ENCODE results near the gene USP47. TPM values are rescaled to one million over a fixed set of nuclear protein-coding genes. Genes with fewer than 3 reads are reported as not detected.

Gene USP47
- total RNA-seq, 1 experiment from 2014 or later = 39.2 TPM

DNA sequence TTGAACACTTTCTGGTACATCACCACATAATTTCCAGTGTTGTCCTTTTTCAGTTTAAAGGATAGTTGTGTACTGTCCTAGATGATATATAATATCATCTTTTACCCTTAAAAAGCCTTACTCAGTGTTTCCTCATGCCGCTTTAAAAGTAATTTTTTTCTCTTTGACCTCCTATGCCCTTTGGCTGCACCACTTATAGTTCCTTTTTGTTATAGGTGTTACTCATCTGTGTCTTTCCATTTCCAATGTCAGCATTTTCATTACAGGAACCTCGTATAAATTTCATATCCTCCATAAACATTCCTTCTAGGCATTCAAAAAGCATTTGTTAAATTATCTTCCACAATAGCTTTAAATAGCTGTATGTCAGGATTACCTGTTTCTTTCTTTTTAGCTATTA is 40.8 kb downstream of the USP47 start:
- in situ Hi-C loops (cut with HindIII; ENCODE audit: low pct_unique_long_range_greater_than_20kb, low sequenced_read_pairs) = no loop called here
- POLR2A ChIA-PET = interaction anchor here (0.6 kb wide), 1 partner anchor 83 kb away, joined by 3 read pairs; no protein-coding TSS in a partner anchor
- no peak for DNase-seq (ENCODE audit: low read depth, low spot score)
- intact Hi-C loops (cut with micrococcal nuclease; ENCODE audit: unreplicated experiment) = no loop called here
- no peak for ATAC-seq
- BruUV-seq (replicated peaks) = no TSS peak
- Histone ChIP-seq H3K27ac (ENCODE audit: low read length) (no peak overlapping the region), H3K27me3 (ENCODE audit: control insufficient read depth, insufficient read depth, low read length) (no peaks in the 10 kb centered on the region), H3K4me3 (ENCODE audit: low read depth in 2 of 2, low read length in 2 of 2) (no peak overlapping the region), H3K9me3 (ENCODE audit: control insufficient read depth, insufficient read depth, low read depth, low read length) (no peaks in the 10 kb centered on the region), H3K36me3 (ENCODE audit: control insufficient read depth, insufficient read depth, low read length) (0 out of 2 replicates have a peak, but pooled peaks cover 6% of the 10 kb centered on the region), H3K4me1 (ENCODE audit: control insufficient read depth, insufficient read depth, low read length) (peaks cover 4% of the 10 kb centered on the region)
- CTCF ChIA-PET = interaction anchor here (0.6 to 0.7 kb wide), 2 partner anchors 189 to 639 kb away, joined by 4 to 9 read pairs; no protein-coding TSS in a partner anchor
- no peak for TF ChIP-seq POLR2AphosphoS5 (IDR thresholded peaks at IDR 0.05; ENCODE audit: low read depth, low read length)
- TF ChIP-seq, protein P1, sequence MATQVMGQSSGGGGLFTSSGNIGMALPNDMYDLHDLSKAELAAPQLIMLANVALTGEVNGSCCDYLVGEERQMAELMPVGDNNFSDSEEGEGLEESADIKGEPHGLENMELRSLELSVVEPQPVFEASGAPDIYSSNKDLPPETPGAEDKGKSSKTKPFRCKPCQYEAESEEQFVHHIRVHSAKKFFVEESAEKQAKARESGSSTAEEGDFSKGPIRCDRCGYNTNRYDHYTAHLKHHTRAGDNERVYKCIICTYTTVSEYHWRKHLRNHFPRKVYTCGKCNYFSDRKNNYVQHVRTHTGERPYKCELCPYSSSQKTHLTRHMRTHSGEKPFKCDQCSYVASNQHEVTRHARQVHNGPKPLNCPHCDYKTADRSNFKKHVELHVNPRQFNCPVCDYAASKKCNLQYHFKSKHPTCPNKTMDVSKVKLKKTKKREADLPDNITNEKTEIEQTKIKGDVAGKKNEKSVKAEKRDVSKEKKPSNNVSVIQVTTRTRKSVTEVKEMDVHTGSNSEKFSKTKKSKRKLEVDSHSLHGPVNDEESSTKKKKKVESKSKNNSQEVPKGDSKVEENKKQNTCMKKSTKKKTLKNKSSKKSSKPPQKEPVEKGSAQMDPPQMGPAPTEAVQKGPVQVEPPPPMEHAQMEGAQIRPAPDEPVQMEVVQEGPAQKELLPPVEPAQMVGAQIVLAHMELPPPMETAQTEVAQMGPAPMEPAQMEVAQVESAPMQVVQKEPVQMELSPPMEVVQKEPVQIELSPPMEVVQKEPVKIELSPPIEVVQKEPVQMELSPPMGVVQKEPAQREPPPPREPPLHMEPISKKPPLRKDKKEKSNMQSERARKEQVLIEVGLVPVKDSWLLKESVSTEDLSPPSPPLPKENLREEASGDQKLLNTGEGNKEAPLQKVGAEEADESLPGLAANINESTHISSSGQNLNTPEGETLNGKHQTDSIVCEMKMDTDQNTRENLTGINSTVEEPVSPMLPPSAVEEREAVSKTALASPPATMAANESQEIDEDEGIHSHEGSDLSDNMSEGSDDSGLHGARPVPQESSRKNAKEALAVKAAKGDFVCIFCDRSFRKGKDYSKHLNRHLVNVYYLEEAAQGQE (IDR thresholded peaks at IDR 0.05; ENCODE audit: insufficient read depth in 1 of 2, low read depth in 2 of 2, low read length in 1 of 2) = no peak
- no peak for TF ChIP-seq SIN3A (IDR thresholded peaks at IDR 0.05; ENCODE audit: borderline replicate concordance, insufficient read depth, low read depth, low read length)
- TF ChIP-seq TCF7L2 (IDR thresholded peaks at IDR 0.05; ENCODE audit: low read depth, low read length) = no peak
- TF ChIP-seq, protein P2, sequence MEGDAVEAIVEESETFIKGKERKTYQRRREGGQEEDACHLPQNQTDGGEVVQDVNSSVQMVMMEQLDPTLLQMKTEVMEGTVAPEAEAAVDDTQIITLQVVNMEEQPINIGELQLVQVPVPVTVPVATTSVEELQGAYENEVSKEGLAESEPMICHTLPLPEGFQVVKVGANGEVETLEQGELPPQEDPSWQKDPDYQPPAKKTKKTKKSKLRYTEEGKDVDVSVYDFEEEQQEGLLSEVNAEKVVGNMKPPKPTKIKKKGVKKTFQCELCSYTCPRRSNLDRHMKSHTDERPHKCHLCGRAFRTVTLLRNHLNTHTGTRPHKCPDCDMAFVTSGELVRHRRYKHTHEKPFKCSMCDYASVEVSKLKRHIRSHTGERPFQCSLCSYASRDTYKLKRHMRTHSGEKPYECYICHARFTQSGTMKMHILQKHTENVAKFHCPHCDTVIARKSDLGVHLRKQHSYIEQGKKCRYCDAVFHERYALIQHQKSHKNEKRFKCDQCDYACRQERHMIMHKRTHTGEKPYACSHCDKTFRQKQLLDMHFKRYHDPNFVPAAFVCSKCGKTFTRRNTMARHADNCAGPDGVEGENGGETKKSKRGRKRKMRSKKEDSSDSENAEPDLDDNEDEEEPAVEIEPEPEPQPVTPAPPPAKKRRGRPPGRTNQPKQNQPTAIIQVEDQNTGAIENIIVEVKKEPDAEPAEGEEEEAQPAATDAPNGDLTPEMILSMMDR (IDR thresholded peaks at IDR 0.05) = no peak

GRCh38 chr11:11884351-11884750 is 42.6 kb downstream of the USP47 start:
- Histone ChIP-seq H3K36me3 (ENCODE audit: control insufficient read depth, insufficient read depth, low read length) (0 out of 2 replicates have a peak, but pooled peaks cover 6% of the 10 kb centered on the region), H3K4me1 (ENCODE audit: control insufficient read depth, insufficient read depth, low read length) (peaks cover 4% of the 10 kb centered on the region), H3K9me3 (ENCODE audit: control insufficient read depth, insufficient read depth, low read depth, low read length) (no peaks in the 10 kb centered on the region), H3K27me3 (ENCODE audit: control insufficient read depth, insufficient read depth, low read length) (no peaks in the 10 kb centered on the region), H3K27ac (ENCODE audit: low read length) (no peak overlapping the region), H3K4me3 (ENCODE audit: low read depth in 2 of 2, low read length in 2 of 2) (no peak overlapping the region)
- no peak for ATAC-seq
- CTCF ChIA-PET = no interaction called here
- no peak for DNase-seq (ENCODE audit: low read depth, low spot score)
- no TSS peak for BruUV-seq (replicated peaks)
- TF ChIP-seq SIN3A (IDR thresholded peaks at IDR 0.05; ENCODE audit: borderline replicate concordance, insufficient read depth, low read depth, low read length) (no peak), TCF7L2 (IDR thresholded peaks at IDR 0.05; ENCODE audit: low read depth, low read length) (no peak), POLR2AphosphoS5 (IDR thresholded peaks at IDR 0.05; ENCODE audit: low read depth, low read length) (no peak)
- TF ChIP-seq, protein P1 (IDR thresholded peaks at IDR 0.05; ENCODE audit: insufficient read depth in 1 of 2, low read depth in 2 of 2, low read length in 1 of 2) = no peak
- TF ChIP-seq, protein P2 (IDR thresholded peaks at IDR 0.05) = no peak
- intact Hi-C loops (cut with micrococcal nuclease; ENCODE audit: unreplicated experiment) (no loop called here), in situ Hi-C loops (cut with HindIII; ENCODE audit: low pct_unique_long_range_greater_than_20kb, low sequenced_read_pairs) (no loop called here)
- POLR2A ChIA-PET = no interaction called here

Data from Panc1 (cell line).